Brain pericyte (primary cell): ENCODE measurements around the gene TNRC18.

Experiments used
- DNase-seq: peaks from one replicate; pipeline ENCODE4 v3.0.0-alpha.2; 2012; ENCODE audit warnings: low read depth, low spot score

TNRC18 gene

GRCh38 chr7:5428478-5429252 is 5.0 kb upstream of the TNRC18 start:
- DNase-seq: no peak

GRCh38 chr7:5426226-5426475 is 2.5 kb upstream of the TNRC18 start:
- no peak for DNase-seq

GRCh38 chr7:5425507-5426225 is 2.0 kb upstream of the TNRC18 start:
- DNase-seq: no peak

- DNase-seq: no peak
Observed at GRCh38 chr7:5424749-5425506, 1.3 kb upstream of the TNRC18 start.

GRCh38 chr7:5423976-5424748 is 528 bp upstream of the TNRC18 start:
- peak; percentile 92 for DNase-seq

- DNase-seq: no peak
Observed at GRCh38 chr7:5422396-5423305, 983 bp downstream of the TNRC18 start.

GRCh38 chr7:5421714-5422395 is 1.8 kb downstream of the TNRC18 start:
- no peak for DNase-seq

GRCh38 chr7:5420881-5421713 is 2.5 kb downstream of the TNRC18 start:
- DNase-seq: no peak

- no peak for DNase-seq
Observed at GRCh38 chr7:5420067-5420880, 3.4 kb downstream of the TNRC18 start.

- DNase-seq: no peak
Observed at GRCh38 chr7:5419539-5420066, 4.0 kb downstream of the TNRC18 start.

- DNase-seq: no peak
Observed at GRCh38 chr7:5418285-5418582, 5.4 kb downstream of the TNRC18 start.

GRCh38 chr7:5417106-5418071 is 6.2 kb downstream of the TNRC18 start:
- DNase-seq: no peak

- no peak for DNase-seq
Observed at GRCh38 chr7:5414916-5415315, 8.7 kb downstream of the TNRC18 start.

- no peak for DNase-seq
Observed at GRCh38 chr7:5413449-5413786, 10.2 kb downstream of the TNRC18 start.

GRCh38 chr7:5408777-5409176 is 14.9 kb downstream of the TNRC18 start:
- DNase-seq: no peak

- no peak for DNase-seq
Observed at GRCh38 chr7:5406957-5407945, 16.4 kb downstream of the TNRC18 start.
